SK-N-SH treated with all-trans-retinoic acid at 6 μM for 48 hours (cell line): ENCODE measurements around the gene WDR90.
A peak's percentile ranks its signal among the peaks of the same experiment; 100 is the strongest.

Experiments used
- ATAC-seq: fragments of 200-7000 bp; cut with Tn5 transposase; 3 replicates; pipeline ENCODE4 v1.9.1; 2020; ENCODE audit warnings: mild to moderate bottlenecking, moderate library complexity
- ARNTL ChIP-seq: fragments of 450-650 bp; formaldehyde crosslinking; IDR thresholded peaks from 2 replicates; pipeline ENCODE4 v1.5.0; 2020; ENCODE audit warnings: low read depth, mild to moderate bottlenecking, moderate library complexity, borderline replicate concordance
- BACH2 ChIP-seq: fragments of 250-450 bp; sonication (Bioruptor Pico); IDR thresholded peaks from 2 replicates; pipeline ENCODE4 v1.9.0; 2021; ENCODE audit warnings: mild to moderate bottlenecking, borderline replicate concordance
- CREB5 ChIP-seq: fragments of 250-450 bp; sonication (Bioruptor Pico); IDR thresholded peaks from 2 replicates; pipeline ENCODE4 v1.5.1; 2020; ENCODE audit warnings: low read depth, mild to moderate bottlenecking, moderate library complexity
- CSDC2 ChIP-seq: fragments of 250-450 bp; sonication (Bioruptor Pico); IDR thresholded peaks from 2 replicates; pipeline ENCODE4 v1.5.0; 2020; ENCODE audit warnings: mild to moderate bottlenecking, moderate library complexity
- ESRRG ChIP-seq: fragments of 250-450 bp; sonication (Bioruptor Pico); IDR thresholded peaks from 2 replicates; pipeline ENCODE4 v1.6.1; 2021; ENCODE audit warnings: mild to moderate bottlenecking
- GLIS3 ChIP-seq: fragments of 250-450 bp; sonication (Bioruptor Pico); IDR thresholded peaks from 2 replicates; pipeline ENCODE4 v1.5.0; 2020; ENCODE audit warnings: mild to moderate bottlenecking, moderate library complexity
- OSR1 ChIP-seq: fragments of 250-450 bp; sonication (Bioruptor Pico); IDR thresholded peaks from 2 replicates; pipeline ENCODE4 v1.8.0; 2022; ENCODE audit warnings: moderate library complexity, mild to moderate bottlenecking, inconsistent platforms
- PATZ1 ChIP-seq: fragments of 250-450 bp; sonication (Bioruptor Pico); IDR thresholded peaks from 2 replicates; pipeline ENCODE4 v1.8.0; 2020; ENCODE audit warnings: mild to moderate bottlenecking, moderate library complexity, borderline replicate concordance
- POU6F1 ChIP-seq: fragments of 250-450 bp; sonication (Bioruptor Pico); IDR thresholded peaks from 2 replicates; pipeline ENCODE4 v1.8.0; 2021; ENCODE audit warnings: low read depth, mild to moderate bottlenecking, moderate library complexity, borderline replicate concordance
- PPARA ChIP-seq: fragments of 250-450 bp; sonication (Bioruptor Pico); IDR thresholded peaks from 2 replicates; pipeline ENCODE4 v1.5.0; 2020; ENCODE audit warnings: mild to moderate bottlenecking, borderline replicate concordance
- SNAI2 ChIP-seq: fragments of 250-450 bp; sonication (Bioruptor Pico); IDR thresholded peaks from 2 replicates; pipeline ENCODE4 v1.5.0; 2020; ENCODE audit warnings: mild to moderate bottlenecking, moderate library complexity
- TCF4 ChIP-seq: fragments of 250-450 bp; sonication (Bioruptor Pico); IDR thresholded peaks from 2 replicates; pipeline ENCODE4 v1.8.0; 2021; ENCODE audit warnings: mild to moderate bottlenecking, moderate library complexity, borderline replicate concordance
- TOX ChIP-seq: fragments of 250-450 bp; sonication (Bioruptor Pico); IDR thresholded peaks from 2 replicates; pipeline ENCODE4 v1.8.0; 2021; ENCODE audit warnings: mild to moderate bottlenecking, moderate library complexity, borderline replicate concordance
- TSHZ2 ChIP-seq: fragments of 250-450 bp; sonication (Bioruptor Pico); IDR thresholded peaks from 2 replicates; pipeline ENCODE4 v1.5.0; 2020; ENCODE audit warnings: mild to moderate bottlenecking, moderate library complexity
- ZC3H10 ChIP-seq: fragments of 250-450 bp; sonication (Bioruptor Pico); IDR thresholded peaks from 2 replicates; pipeline ENCODE4 v1.5.1; 2021; ENCODE audit warnings: mild to moderate bottlenecking, moderate library complexity
- ZFP30 ChIP-seq: fragments of 450-650 bp; formaldehyde crosslinking; IDR thresholded peaks from 2 replicates; pipeline ENCODE4 v1.5.0; 2022; ENCODE audit warnings: mild to moderate bottlenecking, moderate library complexity
- ZNF70 ChIP-seq: fragments of 450-650 bp; formaldehyde crosslinking; IDR thresholded peaks from 2 replicates; pipeline ENCODE4 v1.5.0; 2020; ENCODE audit warnings: mild to moderate bottlenecking, moderate library complexity
- ZNF8 ChIP-seq: fragments of 450-650 bp; formaldehyde crosslinking; IDR thresholded peaks from 2 replicates; pipeline ENCODE4 v1.5.0; 2020; ENCODE audit warnings: mild to moderate bottlenecking, moderate library complexity

WDR90 gene

GRCh38 chr16:649631-650030 is 466 bp downstream of the WDR90 start:
- ATAC-seq: peak; percentile 6; the same call in 2 of the 3 replicates

GRCh38 chr16:651844-652243 is 2.7 kb downstream of the WDR90 start:
- ATAC-seq: no peak
- no peak for TF ChIP-seq BACH2 (CRISPR knock-in tag)
- TF ChIP-seq ZNF70: no peak
- TF ChIP-seq ARNTL (CRISPR knock-in tag): no peak
- no peak for TF ChIP-seq ZFP30 (CRISPR knock-in tag)
- no peak for TF ChIP-seq GLIS3 (CRISPR knock-in tag)
- TF ChIP-seq TCF4 (CRISPR knock-in tag): no peak
- TF ChIP-seq CREB5 (CRISPR knock-in tag): no peak
- no peak for TF ChIP-seq ZC3H10 (CRISPR knock-in tag)
- TF ChIP-seq ESRRG: no peak
- TF ChIP-seq TOX (CRISPR knock-in tag): no peak
- TF ChIP-seq PPARA (CRISPR knock-in tag): no peak
- TF ChIP-seq TSHZ2 (CRISPR knock-in tag): no peak
- TF ChIP-seq POU6F1: no peak
- no peak for TF ChIP-seq ZNF8
- no peak for TF ChIP-seq OSR1 (CRISPR knock-in tag)
- TF ChIP-seq CSDC2 (CRISPR knock-in tag): no peak

More at GRCh38 chr16:649631-650030, 466 bp downstream of the WDR90 start:
- TF ChIP-seq TSHZ2 (CRISPR knock-in tag) (no peak), SNAI2 (CRISPR knock-in tag) (no peak), BACH2 (CRISPR knock-in tag) (no peak), PPARA (CRISPR knock-in tag) (no peak), ZNF8 (no peak), ZC3H10 (CRISPR knock-in tag) (no peak), POU6F1 (no peak), PATZ1 (no peak), GLIS3 (CRISPR knock-in tag) (no peak), ARNTL (CRISPR knock-in tag) (no peak), OSR1 (CRISPR knock-in tag) (no peak), ESRRG (no peak), TCF4 (CRISPR knock-in tag) (no peak), ZNF70 (no peak)
